ENCODE data around the gene SEMA4B.

DNA sequence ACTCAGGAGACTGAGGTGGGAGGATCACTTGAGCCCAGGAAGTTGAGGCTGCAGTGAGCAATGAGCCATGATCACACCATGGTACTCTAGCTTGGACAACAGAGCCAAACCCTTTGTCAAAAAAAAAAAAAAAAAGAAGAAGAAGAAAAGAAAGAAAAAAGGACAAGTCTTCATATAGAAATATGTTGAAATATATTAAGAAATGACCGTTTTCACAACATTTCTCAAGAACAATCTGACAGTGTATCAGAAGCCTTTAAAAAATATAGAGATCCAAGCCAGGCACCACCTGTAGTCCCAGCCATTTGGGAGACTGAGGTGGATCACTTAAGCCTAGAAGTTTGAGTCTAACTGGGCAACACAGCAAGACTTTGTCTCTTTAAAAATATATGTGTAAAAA is 29.5 kb upstream of the SEMA4B start:
- TF ChIP-seq, protein P1, sequence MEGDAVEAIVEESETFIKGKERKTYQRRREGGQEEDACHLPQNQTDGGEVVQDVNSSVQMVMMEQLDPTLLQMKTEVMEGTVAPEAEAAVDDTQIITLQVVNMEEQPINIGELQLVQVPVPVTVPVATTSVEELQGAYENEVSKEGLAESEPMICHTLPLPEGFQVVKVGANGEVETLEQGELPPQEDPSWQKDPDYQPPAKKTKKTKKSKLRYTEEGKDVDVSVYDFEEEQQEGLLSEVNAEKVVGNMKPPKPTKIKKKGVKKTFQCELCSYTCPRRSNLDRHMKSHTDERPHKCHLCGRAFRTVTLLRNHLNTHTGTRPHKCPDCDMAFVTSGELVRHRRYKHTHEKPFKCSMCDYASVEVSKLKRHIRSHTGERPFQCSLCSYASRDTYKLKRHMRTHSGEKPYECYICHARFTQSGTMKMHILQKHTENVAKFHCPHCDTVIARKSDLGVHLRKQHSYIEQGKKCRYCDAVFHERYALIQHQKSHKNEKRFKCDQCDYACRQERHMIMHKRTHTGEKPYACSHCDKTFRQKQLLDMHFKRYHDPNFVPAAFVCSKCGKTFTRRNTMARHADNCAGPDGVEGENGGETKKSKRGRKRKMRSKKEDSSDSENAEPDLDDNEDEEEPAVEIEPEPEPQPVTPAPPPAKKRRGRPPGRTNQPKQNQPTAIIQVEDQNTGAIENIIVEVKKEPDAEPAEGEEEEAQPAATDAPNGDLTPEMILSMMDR (conservative IDR thresholded peaks at IDR 0.05; ENCODE audit: low read depth in 2 of 2) = no peak
- no peak for TF ChIP-seq POLR2AphosphoS5 (IDR thresholded peaks at IDR 0.05; ENCODE audit: low read depth)
- no peak for TF ChIP-seq CREB1 (CRISPR knock-in tag; IDR thresholded peaks at IDR 0.05; ENCODE audit: low read depth)
- TF ChIP-seq EZH2 (IDR thresholded peaks at IDR 0.05; ENCODE audit: low read depth, unreplicated experiment) = no peak
- no peak for TF ChIP-seq STAT1 (IDR thresholded peaks at IDR 0.05; ENCODE audit: unreplicated experiment)
- no peak for TF ChIP-seq JUNB (IDR thresholded peaks at IDR 0.05; ENCODE audit: unreplicated experiment)
- TF ChIP-seq, protein P2, sequence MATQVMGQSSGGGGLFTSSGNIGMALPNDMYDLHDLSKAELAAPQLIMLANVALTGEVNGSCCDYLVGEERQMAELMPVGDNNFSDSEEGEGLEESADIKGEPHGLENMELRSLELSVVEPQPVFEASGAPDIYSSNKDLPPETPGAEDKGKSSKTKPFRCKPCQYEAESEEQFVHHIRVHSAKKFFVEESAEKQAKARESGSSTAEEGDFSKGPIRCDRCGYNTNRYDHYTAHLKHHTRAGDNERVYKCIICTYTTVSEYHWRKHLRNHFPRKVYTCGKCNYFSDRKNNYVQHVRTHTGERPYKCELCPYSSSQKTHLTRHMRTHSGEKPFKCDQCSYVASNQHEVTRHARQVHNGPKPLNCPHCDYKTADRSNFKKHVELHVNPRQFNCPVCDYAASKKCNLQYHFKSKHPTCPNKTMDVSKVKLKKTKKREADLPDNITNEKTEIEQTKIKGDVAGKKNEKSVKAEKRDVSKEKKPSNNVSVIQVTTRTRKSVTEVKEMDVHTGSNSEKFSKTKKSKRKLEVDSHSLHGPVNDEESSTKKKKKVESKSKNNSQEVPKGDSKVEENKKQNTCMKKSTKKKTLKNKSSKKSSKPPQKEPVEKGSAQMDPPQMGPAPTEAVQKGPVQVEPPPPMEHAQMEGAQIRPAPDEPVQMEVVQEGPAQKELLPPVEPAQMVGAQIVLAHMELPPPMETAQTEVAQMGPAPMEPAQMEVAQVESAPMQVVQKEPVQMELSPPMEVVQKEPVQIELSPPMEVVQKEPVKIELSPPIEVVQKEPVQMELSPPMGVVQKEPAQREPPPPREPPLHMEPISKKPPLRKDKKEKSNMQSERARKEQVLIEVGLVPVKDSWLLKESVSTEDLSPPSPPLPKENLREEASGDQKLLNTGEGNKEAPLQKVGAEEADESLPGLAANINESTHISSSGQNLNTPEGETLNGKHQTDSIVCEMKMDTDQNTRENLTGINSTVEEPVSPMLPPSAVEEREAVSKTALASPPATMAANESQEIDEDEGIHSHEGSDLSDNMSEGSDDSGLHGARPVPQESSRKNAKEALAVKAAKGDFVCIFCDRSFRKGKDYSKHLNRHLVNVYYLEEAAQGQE (IDR thresholded peaks at IDR 0.05; ENCODE audit: unreplicated experiment) = no peak

Data from GM23338 (cell line).